H9 (cell line): ENCODE measurements around the gene ALDH1A1. TPM values are rescaled to one million over a fixed set of nuclear protein-coding genes. Genes with fewer than 3 reads are reported as not detected.

Source experiments
- DNase-seq: peaks from one replicate; pipeline ENCODE4 v3.0.0-alpha.2; 2017
- H2AFZ ChIP-seq: one replicate; pipeline ENCODE4 v1.6.1; 2013; ENCODE audit warnings: mild to moderate bottlenecking, low read length, control low read depth, moderate library complexity
- H2AK5ac ChIP-seq: 2 replicates; pipeline ENCODE4 v1.6.1; 2013; ENCODE audit warnings: low read length, control low read depth, mixed read lengths; ENCODE audit not compliant: insufficient read length
- H2BK120ac ChIP-seq: one replicate; pipeline ENCODE4 v1.6.1; 2013; ENCODE audit warnings: low read depth, mild to moderate bottlenecking, low read length, control low read depth, inconsistent platforms; ENCODE audit not compliant: poor library complexity, severe bottlenecking
- H2BK12ac ChIP-seq: 2 replicates; pipeline ENCODE4 v1.6.1; 2013; ENCODE audit warnings: low read length, control low read depth, mixed read lengths, low read depth; ENCODE audit not compliant: insufficient read length
- H2BK15ac ChIP-seq: 2 replicates; pipeline ENCODE4 v1.6.1; 2013; ENCODE audit warnings: low read depth, low read length, control low read depth
- H2BK20ac ChIP-seq: one replicate; pipeline ENCODE4 v1.6.1; 2013; ENCODE audit warnings: low read depth, mild to moderate bottlenecking, low read length, control low read depth, inconsistent platforms; ENCODE audit not compliant: poor library complexity, severe bottlenecking
- H2BK5ac ChIP-seq: 2 replicates; pipeline ENCODE4 v1.6.1; 2013; ENCODE audit warnings: low read length, control low read depth, mixed read lengths; ENCODE audit not compliant: insufficient read length
- H3K14ac ChIP-seq: 2 replicates; pipeline ENCODE4 v1.6.1; 2013; ENCODE audit warnings: low read length, control low read depth; ENCODE audit not compliant: insufficient read depth
- H3K18ac ChIP-seq: 2 replicates; pipeline ENCODE4 v1.6.1; 2013; ENCODE audit warnings: low read depth, mild to moderate bottlenecking, mixed read lengths, low read length, control low read depth; ENCODE audit not compliant: insufficient read length
- H3K23ac ChIP-seq: 2 replicates; pipeline ENCODE4 v1.6.1; 2013; ENCODE audit warnings: low read length, control low read depth, mixed read lengths, low read depth; ENCODE audit not compliant: insufficient read length
- H3K23me2 ChIP-seq: 2 replicates; pipeline ENCODE4 v1.6.1; 2013; ENCODE audit warnings: low read depth, mild to moderate bottlenecking, mixed read lengths, low read length, control low read depth; ENCODE audit not compliant: insufficient read length, poor library complexity, severe bottlenecking
- H3K27ac ChIP-seq: 2 replicates; pipeline ENCODE4 v1.5.1; 2013; ENCODE audit warnings: low read length, control low read depth, mixed read lengths, low read depth; ENCODE audit not compliant: insufficient read length
- H3K27me3 ChIP-seq: 2 replicates; pipeline ENCODE4 v1.6.1; 2013; ENCODE audit warnings: low read length, control low read depth, inconsistent platforms; ENCODE audit not compliant: insufficient read depth
- H3K4ac ChIP-seq: 2 replicates; pipeline ENCODE4 v1.6.1; 2013; ENCODE audit warnings: low read depth, mild to moderate bottlenecking, control low read depth, inconsistent platforms, low read length, moderate library complexity
- H3K4me1 ChIP-seq: 2 replicates; pipeline ENCODE4 v1.6.1; 2013; ENCODE audit warnings: low read length, control low read depth, inconsistent platforms; ENCODE audit not compliant: insufficient read depth
- H3K4me2 ChIP-seq: 2 replicates; pipeline ENCODE4 v1.6.1; 2013; ENCODE audit warnings: low read length, control low read depth, mixed read lengths; ENCODE audit not compliant: insufficient read length, insufficient read depth
- H3K56ac ChIP-seq: 2 replicates; pipeline ENCODE4 v1.6.1; 2013; ENCODE audit warnings: low read depth, mild to moderate bottlenecking, mixed read lengths, low read length, control low read depth; ENCODE audit not compliant: insufficient read length
- H3K79me1 ChIP-seq: 2 replicates; pipeline ENCODE4 v1.6.1; 2013; ENCODE audit warnings: low read depth, mild to moderate bottlenecking, moderate library complexity, low read length, control low read depth, inconsistent platforms; ENCODE audit not compliant: insufficient read depth, poor library complexity, severe bottlenecking
- H3K79me2 ChIP-seq: 2 replicates; pipeline ENCODE4 v1.6.1; 2013; ENCODE audit warnings: low read length, control low read depth, inconsistent platforms; ENCODE audit not compliant: insufficient read depth
- H3K9ac ChIP-seq: 2 replicates; pipeline ENCODE4 v1.6.1; 2013; ENCODE audit warnings: low read length, control low read depth, mixed read lengths; ENCODE audit not compliant: insufficient read length; ENCODE audit errors: extremely low read depth
- H3K9me3 ChIP-seq: one replicate; pipeline ENCODE4 v1.6.1; 2013; ENCODE audit warnings: low read depth, low read length, inconsistent platforms; ENCODE audit not compliant: control insufficient read depth
- H3T11ph ChIP-seq: one replicate; pipeline ENCODE4 v1.6.1; 2013; ENCODE audit warnings: mild to moderate bottlenecking, low read length, control low read depth, inconsistent platforms
- H4K20me1 ChIP-seq: one replicate; pipeline ENCODE4 v1.6.1; 2013; ENCODE audit not compliant: control insufficient read depth, insufficient read length, insufficient read depth
- H4K5ac ChIP-seq: 2 replicates; pipeline ENCODE4 v1.6.1; 2013; ENCODE audit warnings: low read depth, mild to moderate bottlenecking, mixed read lengths, low read length, control low read depth; ENCODE audit not compliant: insufficient read length
- H4K8ac ChIP-seq: replicated peaks from 2 replicates; pipeline ENCODE4 v1.6.1; 2013; ENCODE audit warnings: low read length, control low read depth, mixed read lengths, low read depth; ENCODE audit not compliant: insufficient read length
- H4K91ac ChIP-seq: 2 replicates; pipeline ENCODE4 v1.6.1; 2013; ENCODE audit warnings: low read depth, mild to moderate bottlenecking, moderate library complexity, mixed read lengths, low read length, control low read depth; ENCODE audit not compliant: insufficient read length
- H3K27ac Mint-ChIP-seq, 3 experiments: 2 replicates in 2 of 3; 3 replicates in 1 of 3; pipeline ENCODE4 v1.8.0; 2020 to 2021; ENCODE audit warnings: mixed read lengths in 3 of 3, mild to moderate bottlenecking in 1 of 3, moderate library complexity in 1 of 3
- H3K27me3 Mint-ChIP-seq: 2 replicates; pipeline ENCODE4 v1.8.0; 2021; ENCODE audit warnings: low read depth, mild to moderate bottlenecking, moderate library complexity, mixed read lengths
- H3K36me3 Mint-ChIP-seq, 3 experiments: 2 replicates in 2 of 3; 3 replicates in 1 of 3; pipeline ENCODE4 v1.8.0; 2020 to 2021; ENCODE audit warnings: low read depth in 3 of 3, mixed read lengths in 3 of 3; ENCODE audit not compliant: insufficient read depth in 1 of 3
- H3K4me1 Mint-ChIP-seq, 2 experiments: 2 replicates each; pipeline ENCODE4 v1.8.0; 2020; ENCODE audit warnings: mixed read lengths in 2 of 2
- H3K4me3 Mint-ChIP-seq, 2 experiments: 2 replicates in 1 of 2; 3 replicates in 1 of 2; pipeline ENCODE4 v1.8.0; 2020 to 2021; ENCODE audit warnings: mild to moderate bottlenecking in 2 of 2, mixed read lengths in 2 of 2, moderate library complexity in 1 of 2
- H3K9me3 Mint-ChIP-seq, 2 experiments: 2 replicates in 1 of 2; 3 replicates in 1 of 2; pipeline ENCODE4 v1.8.0; 2020; ENCODE audit warnings: mild to moderate bottlenecking in 2 of 2, mixed read lengths in 2 of 2, moderate library complexity in 1 of 2
- CTCF ChIP-seq: fragments of 200-600 bp; sonication (generic); conservative IDR thresholded peaks from 3 replicates; pipeline ENCODE4 v1.8.0; 2021; ENCODE audit warnings: antibody characterized with exemption, mild to moderate bottlenecking
- WGBS: extraction: QIAGEN DNeasy Blood & Tissue Kit; methylation state at CpG from one replicate; pipeline ENCODE4 v1.1.7; 2013; ENCODE audit warnings: missing lambda C conversion rate, low lambda C conversion rate, mixed read lengths; ENCODE audit not compliant: insufficient read length; ENCODE audit errors: extremely low coverage; 5-methylcytosine and 5-hydroxymethylcytosine counted together
- total RNA-seq: library from RNA; stranded (reverse); gene quantifications from 2 replicates; pipeline ENCODE4 v1.2.1, GENCODE V29; 2021

ALDH1A1 gene
- total RNA-seq, 1 experiment from 2014 or later: 1.1 TPM

- no peak overlapping the region for H3K4me2 ChIP-seq
These were observed 27.6 kb downstream of the ALDH1A1 start for GRCh38 chr9:72925126-72925789.

More at GRCh38 chr9:72925126-72925789, 27.6 kb downstream of the ALDH1A1 start:
- Histone ChIP-seq H3K4ac (no peak overlapping the region), H3K18ac (no peak overlapping the region), H3K23ac (no peak overlapping the region), H3K9ac (no peak overlapping the region), H2BK20ac (no peak overlapping the region), H3K9me3 (no peaks in the 10 kb centered on the region), H4K5ac (no peak overlapping the region), H2BK12ac (no peak overlapping the region), H4K8ac (no peak overlapping the region), H3K23me2 (no peaks in the 10 kb centered on the region), H3K79me2 (no peaks in the 10 kb centered on the region), H2AK5ac (no peak overlapping the region), H3K27ac (no peak overlapping the region), H3T11ph (no peak overlapping the region), H2AFZ (no peak overlapping the region), H2BK120ac (no peak overlapping the region), H3K27me3 (no peaks in the 10 kb centered on the region), H4K91ac (no peak overlapping the region), H3K79me1 (no peaks in the 10 kb centered on the region), H2BK5ac (no peak overlapping the region), H3K56ac (no peak overlapping the region), H4K20me1 (no peaks in the 10 kb centered on the region), H3K4me1 (no peaks in the 10 kb centered on the region), H2BK15ac (no peak overlapping the region), H3K14ac (no peak overlapping the region)
- Mint-ChIP-seq H3K4me1 (0 out of 4 replicates have a peak, but pooled peaks cover 0 to 3% of the 10 kb centered on the region in 2 experiments), H3K9me3 (no peaks in the 10 kb centered on the region), H3K4me3 (no peak overlapping the region), H3K27me3 (no peaks in the 10 kb centered on the region), H3K27ac (peak overlapping the region in 1 of 3 experiments; percentile 52; a peak in 1 of 7 replicates), H3K36me3 (no peaks in the 10 kb centered on the region)
- no peak for DNase-seq
- no peak for TF ChIP-seq CTCF
- WGBS: no CpG with 5 or more reads among the region's 6 CpGs
